ENCODE data around the gene APOA4.

The APOA4 gene

DNA sequence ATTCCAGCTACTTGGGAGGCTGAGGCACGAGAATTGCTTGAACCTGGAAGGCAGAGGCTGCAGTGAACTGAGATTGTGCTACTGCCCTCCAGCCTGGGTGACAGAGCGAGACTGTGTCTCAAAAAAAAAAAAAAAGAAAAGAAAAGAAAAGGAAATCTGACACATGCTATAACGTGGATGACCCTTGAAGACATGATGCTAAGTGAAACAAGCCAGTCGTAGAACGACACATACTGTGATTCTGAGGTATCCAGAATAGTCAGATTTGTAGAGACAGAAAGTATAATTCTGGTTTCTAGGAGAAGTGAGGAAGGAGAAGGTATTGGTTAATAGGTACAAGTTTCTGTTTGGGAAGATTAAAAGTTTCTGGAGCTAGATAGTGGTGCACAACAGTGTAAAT lies 24.7 kb downstream of the APOA4 start:
- no peak for FAIRE-seq

DNA sequence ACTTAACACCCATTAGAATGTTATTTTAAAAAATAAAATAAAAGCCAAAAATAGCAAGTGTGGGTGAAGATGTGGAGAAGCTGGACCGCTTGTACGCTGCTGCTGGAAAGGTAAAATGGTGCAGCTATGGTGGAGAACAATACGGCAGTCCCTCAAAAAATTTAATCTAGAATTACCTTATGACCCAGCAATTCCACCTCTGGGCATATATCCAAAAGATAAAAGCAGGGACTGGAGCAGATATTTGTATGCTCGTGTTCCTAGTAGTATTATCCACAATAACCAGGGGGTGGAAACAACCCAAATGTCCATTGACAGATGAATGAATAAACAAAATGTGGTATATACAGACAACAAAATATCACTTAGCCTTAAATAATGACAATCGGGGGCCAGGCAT lies 25.3 kb downstream of the APOA4 start:
- FAIRE-seq: no peak

DNA sequence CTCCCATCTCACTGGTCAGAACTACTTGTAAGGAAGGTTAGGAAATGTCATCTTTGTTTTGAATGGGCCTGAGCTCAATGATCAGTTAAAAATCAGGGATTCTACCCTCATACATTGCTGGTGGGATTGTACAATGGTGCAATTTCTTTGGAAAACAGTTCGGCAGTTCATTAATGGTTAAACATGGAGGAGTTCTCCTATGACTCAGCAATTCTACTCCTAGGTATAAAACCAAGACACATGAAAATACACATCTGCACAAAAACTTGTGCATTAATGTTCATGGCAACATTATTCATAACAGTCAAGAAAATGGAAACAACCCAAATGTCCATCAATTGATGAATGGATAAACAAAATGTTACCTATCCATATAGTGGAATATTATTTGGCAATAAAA lies 26.6 kb downstream of the APOA4 start:
- no peak for FAIRE-seq

DNA sequence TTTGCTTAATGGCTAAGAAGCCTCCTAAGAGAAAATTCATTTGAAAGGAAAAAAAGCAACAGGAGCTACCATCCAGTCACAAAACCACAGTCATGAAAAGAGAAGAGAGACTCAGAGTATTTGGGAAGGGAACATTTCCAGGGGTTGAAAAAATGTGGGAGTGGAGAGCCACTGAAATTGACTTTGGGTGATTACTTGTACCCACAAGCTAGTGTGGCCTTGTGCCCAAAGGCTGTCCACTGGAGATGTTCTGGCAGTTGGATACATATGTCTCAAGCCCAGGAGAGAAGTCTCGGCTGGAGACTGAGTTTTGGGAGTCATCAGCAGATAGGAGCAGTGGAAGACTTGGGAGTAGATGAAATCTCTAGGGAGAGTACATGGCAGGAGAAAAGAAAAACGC lies 28.3 kb downstream of the APOA4 start:
- no peak for FAIRE-seq

DNA sequence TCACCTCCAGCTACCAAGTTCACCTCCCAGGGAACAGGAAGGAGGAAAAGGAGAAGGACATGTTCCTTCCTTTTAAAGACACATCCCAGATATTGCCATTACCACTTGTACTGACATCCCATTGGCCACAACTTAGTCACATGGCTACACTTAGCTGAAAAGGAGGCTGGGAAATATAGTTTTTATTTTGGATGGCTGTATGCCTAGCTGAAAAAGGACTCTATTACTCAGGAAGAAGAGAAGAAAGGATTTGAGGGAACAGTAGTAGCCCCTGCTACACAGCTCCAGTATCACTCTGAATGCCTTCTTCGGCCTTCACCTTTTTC lies 29.4 kb downstream of the APOA4 start:
- FAIRE-seq: no peak

DNA sequence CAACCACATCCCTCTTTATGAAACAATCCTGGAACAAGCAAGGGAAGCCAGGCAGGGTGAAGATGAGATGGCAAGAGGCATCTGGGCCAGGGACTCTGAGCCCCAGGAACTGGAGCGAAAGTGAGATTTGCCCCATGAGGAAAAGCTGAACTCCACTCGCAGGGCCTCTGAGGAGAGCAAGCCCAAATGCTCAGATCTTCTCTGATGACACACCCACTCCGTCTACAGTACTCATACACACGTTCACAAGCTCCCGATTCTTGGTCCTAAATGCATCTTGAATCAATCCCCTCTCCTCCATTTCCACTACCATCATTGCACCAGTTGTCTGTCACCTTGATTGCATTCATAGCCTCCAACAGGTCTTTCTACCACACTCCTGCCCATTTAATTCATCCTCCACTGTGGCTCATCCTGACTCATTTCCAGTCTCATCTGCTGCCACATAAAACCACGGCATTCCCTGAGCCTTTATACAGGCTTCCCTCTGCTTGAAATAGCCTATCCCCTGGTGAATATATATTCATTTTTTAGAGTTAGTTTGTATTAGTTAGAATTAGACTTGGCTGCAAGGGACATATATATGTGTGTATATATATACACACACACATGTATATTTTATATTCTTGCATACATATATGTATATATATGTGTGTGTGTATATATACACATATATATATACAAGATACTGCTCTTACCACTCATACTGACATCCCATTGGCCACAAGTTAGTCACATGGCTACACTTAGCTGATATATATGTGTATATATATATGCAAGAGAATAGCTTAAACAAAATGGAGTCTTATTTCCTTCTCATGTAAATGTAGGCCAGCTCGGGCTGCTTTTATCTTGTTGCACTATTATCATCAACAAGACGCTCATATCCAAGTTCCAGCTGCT lies 30.0 kb downstream of the APOA4 start:
- no peak for FAIRE-seq

DNA sequence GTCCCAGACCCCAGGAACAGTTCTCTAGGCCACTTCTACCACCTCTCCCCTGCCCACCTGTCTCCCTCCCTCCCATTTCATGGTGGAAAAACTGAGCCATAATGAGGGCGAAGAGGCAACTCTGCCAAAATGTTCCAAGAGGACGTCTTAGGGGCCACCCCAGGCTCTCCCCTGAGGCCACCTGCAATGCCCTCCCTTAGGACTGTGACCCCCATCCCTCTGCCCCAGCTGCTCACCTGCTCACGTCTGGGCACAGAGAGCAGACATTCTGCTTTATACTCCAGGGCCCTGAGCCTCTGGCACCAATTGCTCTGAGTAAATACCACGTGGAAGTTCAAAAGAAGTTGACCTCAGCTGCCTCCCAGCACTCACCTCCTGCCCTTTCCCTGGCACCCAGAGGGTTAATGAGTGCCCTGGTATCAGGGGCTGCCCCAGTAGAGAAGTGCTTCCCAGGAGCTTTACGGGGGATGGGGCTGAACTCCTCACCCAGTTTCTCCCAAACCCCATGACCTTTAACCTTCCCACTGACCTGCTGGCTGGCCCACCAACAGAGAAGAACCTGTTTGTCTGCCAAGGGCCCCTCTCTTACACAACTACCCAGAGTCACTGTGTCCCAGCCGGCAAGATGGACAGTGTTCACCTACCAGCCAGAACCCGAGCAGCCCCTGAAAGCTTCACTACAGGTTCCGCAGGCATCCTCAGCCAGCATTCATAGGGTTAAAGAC lies 30.8 kb downstream of the APOA4 start:
- FAIRE-seq: no peak

DNA sequence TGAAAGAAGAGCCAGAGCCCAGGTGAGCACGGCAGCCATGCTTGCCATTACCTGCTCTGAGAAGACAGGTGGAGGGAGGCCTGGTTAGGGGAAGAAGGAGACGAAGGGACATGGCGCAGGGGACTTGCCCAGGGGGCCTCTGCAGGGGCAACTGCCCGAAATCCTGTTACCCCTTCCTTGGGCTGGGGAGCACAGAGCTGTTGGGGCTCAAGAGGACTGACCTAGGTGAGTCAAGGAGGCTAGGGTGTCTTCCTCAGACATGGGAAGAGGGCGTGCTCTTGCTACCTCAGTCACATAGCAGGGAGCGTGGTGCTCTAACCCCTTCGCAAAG lies 31.3 kb downstream of the APOA4 start, which contains the start of gene APOA5:
Gene APOA5, minus strand, starts transcription at position 67 of the 331 bp plus-strand sequence. Its CDS starts 19 bp downstream, at position 48.
- no peak for FAIRE-seq

DNA sequence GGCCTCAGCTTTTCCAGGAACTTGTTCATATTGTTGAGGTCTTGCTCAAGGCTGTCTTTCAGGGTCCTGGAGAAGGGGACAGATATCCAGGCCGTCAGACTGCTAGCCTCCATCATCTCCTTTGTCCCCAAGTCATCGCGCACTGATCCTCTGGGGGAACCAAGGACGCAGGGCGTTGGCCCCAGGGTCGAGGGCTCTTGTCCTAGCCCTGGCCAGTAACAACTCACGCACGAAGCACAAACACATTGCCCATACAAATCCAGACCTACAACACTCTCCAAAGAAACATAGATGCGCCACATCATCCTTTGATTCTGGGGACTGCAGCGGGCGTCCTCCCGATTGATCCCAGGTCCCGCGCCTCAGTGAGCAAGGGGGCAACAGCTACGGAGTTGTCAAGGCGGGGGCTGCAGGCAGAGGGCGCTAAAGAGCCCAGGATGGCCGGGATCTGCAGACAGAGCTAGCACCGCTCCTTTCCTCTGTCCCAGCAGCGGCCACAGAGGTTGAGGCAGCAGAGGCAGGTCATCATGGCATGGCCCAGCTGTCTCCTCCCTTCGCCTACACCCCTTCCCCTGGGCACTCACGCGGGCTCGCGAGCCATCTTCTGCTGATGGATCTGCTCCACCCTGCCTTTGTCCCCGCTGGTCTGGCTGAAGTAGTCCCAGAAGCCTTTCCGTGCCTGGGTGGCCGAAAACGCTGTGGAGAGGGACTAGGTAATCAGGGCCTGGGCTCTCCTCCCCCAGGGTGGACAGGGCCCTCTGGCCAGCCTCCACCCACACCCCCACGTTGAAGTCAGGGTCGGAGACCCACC lies 31.9 kb downstream of the APOA4 start:
- FAIRE-seq: no peak

DNA sequence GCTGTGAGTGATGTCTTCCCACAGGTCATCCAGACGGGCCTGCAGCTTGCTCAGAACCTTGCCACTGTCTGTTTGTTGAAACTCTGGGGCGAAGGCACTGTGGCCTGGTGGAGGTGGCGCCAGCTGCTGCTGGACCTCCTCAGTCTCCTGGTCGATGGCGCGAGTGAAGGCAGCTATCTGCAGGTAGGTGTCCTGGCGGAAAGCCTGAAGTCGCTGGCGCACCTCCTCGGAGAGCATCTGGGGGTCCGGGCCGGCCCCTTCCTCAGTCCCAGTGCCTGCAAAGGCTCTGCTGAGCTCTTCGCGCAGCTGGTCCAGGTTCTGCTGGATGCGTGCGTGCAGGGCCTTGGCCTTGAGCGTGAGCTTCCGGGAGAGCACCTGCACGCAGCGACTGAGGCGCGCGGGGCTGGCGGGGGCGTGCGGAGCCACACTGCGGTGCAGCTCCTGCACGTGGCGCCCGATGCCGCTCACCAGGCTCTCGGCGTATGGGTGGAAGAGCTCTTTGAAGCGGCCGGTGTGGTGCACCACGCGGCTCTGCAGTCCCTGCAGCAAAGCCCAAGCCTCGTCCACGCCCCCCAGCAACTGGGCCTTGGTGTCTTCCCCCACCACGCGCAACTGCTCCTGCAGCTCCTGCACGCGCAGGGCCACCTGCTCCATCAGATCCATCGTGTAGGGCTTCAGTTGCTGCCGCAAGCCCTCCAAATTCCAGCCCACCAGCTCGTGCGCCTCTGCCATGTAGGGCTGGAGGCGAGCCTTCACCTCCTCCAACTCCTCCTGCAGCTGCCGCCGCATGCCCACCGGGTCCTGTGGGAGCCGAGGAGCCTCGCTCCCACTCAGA lies 32.7 kb downstream of the APOA4 start:
- no peak for FAIRE-seq

DNA sequence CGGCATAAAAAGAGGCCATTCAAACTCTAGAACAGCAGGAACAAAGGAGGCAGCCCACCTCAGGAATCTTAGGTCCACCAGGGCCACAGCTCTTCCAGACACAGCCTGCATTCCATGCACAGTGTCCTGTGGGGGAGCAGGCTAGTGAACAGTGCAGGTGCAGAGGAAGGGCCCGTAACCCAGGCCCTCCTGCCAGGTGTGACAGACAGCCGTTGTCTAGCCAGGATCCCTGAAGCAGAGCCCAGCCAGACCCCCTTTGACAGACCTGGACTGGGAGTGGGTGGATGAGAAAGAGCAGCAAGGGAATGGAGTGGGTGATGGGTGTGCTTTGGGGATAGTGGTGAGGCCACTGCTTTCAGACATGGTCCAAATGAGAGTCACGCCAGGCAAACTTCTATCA lies 34.1 kb downstream of the APOA4 start:
- FAIRE-seq: no peak

DNA sequence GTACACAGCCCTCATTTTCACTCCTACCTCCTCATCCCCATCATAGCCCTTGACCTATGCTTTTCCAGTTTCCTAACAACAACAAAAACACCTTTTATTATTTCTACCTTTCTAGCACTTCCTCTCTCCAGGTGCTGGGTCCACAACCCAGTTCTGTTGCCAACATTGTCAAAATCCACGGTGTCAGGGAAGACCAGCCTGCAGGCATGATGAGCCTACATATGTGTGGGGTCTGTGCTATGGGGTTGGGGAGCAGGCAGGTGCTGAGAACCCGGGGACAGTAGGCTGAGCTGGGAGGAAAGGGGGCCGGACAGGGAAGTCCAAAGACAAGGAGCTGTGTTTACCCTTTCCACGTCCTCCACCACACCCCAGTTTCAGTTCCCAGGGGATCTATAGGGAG lies 34.6 kb downstream of the APOA4 start:
- FAIRE-seq: no peak

DNA sequence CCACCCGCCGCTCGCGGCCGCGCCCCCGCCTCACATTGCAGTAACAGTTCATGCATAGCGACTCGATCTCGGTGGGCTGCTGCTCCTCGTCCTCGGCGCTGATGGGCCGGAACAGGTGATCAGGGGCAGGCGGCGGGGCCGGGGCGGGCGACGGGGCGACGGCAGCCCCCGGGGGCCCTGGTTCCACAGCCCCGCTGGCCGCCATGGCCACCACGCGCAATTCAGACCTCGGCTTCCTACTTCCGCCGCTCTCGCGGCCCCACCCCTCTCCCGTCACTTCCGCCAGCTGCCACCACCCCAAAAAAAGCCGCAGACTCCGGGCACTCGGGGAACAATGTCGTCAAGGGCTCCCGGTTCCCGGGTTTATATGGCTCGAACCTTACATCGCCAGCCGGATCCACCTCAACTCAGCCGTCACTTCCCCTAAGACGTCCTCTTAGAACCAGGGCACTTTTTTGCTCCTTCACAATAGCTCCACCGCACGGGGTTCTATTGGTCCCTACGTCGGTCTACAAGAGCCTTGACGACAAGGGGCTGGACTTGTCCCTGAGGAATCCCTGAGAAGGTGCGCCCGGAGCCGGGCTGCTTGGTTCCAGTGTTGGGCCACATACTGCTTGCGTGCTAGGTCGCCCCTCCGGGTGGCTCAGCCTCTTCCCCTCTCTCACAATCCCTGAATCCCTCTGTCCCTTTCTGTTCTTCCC lies 35.2 kb downstream of the APOA4 start, which contains the start of gene ZPR1:
Gene ZPR1, minus strand, starts transcription at position 238 of the 701 bp plus-strand sequence. Its CDS starts 33 bp downstream, at position 205.
- no peak for FAIRE-seq

DNA sequence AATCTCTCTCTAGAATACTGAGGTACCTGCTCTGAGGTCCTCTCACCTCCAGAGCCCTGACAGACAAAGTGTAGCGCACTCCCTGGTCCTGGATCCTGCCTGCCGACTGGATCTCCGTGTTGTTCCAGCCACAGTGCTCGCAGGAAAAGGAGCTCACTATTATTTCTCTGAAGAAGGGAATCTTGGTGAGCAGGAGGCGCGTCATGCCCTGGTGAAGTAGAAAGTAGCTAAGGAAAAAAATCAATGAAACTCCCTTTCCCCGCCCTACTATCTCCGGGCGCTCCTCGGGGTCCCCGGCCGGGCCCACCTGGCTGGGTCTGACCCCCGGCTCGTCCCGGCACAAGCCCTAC lies 35.7 kb downstream of the APOA4 start:
- no peak for FAIRE-seq

DNA sequence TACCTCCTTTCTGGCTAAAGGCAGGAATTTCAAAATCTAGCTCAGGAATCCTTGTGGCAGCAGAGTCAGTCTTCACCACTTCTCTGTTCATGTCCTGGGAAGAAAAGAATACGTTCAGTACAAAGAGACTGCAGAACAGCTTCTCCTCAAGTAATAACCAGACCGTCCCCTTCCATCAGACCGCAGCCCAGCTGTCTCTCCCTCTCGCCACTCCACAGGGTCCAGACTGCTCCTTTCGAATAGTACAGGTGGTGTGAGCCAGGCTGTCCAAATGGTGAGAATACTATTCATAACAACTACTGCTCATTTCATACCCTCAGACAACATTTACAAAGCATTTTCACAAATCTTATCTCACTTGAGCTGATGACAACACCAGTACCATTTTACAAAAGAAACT lies 36.1 kb downstream of the APOA4 start:
- FAIRE-seq: no peak

DNA sequence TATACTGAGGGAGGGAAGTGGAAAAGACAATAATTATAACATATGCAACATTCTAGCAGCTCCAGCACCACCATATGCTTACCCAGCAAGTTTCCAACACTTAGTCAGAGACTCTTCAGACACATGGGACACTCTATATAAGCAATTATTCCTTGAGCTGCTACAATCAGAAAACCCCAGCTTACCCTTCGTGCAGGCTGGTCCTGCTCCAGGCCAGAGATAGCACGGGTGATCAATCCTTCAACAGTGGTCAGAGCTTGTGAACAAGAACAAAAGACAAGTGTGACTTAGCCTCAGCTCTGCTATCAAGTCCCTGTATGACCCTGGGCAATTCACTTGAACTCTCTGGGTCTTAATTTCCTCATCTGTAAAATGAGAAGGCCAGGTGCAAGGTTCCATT lies 36.8 kb downstream of the APOA4 start:
- FAIRE-seq: no peak

DNA sequence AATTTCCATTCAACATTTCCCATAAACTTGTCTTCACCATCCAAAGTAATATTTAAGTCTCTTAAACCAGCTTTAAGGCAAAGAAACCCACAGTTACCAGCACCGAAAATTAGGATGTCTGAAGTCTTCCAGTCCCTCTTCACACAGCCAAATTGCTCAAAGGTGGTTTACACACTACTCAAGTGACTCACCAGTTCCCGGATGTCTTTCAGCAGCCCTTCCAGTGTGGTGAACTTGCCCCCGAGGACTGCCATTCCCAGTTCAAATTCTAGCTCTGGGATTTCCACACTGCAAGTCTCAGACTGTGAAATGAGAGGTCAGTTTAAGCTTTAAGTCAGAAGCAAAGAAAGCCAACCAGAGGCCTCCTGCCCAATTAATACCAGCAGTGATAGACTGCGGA lies 40.4 kb downstream of the APOA4 start:
- no peak for FAIRE-seq

DNA sequence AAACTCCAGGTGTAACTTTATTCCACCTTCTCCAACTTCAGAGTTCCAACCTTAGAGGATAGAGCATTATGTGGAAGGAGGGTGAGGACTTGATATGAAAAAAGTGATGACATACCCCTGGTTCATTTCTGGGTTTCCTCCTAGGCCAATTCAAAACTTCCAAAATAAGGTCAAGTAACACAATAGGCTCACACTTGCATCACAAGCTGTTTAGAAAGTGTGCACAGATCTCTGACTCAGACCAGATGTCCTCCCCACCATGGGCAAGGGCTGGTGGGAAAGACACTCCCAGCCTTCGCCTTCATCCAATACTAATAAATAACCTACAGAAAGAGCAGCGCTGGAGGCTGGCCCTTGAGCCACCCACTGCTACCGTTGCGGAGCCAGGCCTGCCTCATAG lies 44.5 kb downstream of the APOA4 start:
- FAIRE-seq: no peak

DNA sequence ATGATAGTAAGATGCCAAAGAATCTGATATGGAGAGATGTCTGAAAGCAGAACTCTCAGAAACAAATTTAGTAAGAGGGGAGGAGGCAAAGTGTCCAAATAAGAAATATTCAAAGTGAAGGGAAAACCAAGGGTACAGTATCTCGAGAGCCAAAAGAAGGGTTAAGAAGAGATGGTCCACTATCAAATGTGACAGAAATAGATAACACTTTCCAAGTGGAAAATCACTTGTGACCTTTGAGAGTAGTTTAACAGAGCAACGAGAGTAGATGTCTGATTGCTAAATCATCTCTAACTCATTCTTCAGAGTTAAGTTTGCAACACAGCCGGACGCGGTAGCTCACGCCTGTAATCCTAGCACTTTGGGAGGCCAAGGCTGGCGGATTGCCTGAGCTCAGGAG lies 46.0 kb downstream of the APOA4 start:
- FAIRE-seq: no peak

DNA sequence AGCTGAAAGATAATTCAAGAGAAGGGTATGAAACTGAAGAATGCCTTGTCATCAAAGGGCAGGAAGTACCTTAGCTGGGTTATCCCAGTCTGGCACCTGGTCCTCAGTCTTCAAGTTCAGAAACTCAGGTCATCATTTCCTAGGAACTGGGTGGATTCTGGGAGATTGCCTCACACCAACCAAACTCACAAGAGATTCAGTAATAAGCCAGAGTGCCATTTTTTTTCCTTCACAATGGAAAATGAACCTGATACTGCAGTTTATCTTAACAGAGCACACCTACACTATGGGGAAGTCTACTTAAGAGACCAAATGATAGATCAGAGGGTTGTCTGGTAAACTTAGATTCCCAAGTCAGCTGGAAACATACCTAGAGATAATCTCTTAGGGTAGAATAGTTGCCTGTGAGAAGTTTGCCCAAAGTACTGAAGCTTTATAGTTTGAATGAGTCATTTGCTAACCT lies 46.6 kb downstream of the APOA4 start:
- no peak for FAIRE-seq

DNA sequence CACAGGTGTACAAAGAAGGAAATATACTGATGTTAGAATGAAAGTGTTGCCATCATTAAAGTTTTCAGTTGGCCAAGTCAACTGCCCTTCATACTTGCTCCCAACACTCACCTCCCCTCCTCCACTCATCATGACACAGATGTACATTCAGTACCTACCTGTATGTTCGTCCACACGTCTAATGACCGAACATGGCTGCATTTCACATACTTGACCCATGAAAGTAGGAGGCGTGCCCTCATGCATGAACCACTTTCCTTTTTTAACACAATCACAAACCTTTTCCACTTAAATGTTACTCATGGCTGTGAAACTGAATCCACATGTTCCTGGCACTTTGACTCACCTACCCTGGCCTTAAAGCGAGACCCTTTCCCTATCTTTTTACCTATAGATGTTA lies 47.1 kb downstream of the APOA4 start:
- FAIRE-seq: no peak

DNA sequence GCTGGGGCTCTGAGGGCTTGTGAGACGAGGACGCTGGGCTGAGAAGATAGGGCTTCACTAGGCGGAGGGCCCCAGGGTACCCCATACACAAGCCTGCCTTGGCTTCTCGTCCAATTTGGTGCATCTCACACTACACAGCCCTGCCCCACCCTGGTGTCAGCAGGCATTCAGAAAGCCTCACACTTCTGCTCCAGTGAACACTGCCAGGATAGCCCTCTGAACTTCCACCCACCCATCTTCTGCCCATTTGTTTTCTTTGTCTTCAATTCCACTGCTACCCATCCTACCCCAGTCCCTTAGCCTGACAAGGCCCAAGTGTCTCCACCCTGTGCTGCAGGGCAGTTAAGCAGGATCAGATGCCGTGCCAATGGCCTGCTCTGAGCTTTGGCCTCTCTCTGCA lies 48.4 kb downstream of the APOA4 start:
- FAIRE-seq: no peak
